ENCODE measurements around the gene EXTL2. TPM values are rescaled to one million over a fixed set of nuclear protein-coding genes. Genes with fewer than 3 reads are reported as not detected.
"Not testable (repeated sequence)": the region's sequence is repeated elsewhere in the genome, so short reads cannot be mapped to it uniquely, and the experiment has no call there.

Gene EXTL2
- total RNA-seq, 1 donor from 2014 or later, result 73.3 TPM

DNA sequence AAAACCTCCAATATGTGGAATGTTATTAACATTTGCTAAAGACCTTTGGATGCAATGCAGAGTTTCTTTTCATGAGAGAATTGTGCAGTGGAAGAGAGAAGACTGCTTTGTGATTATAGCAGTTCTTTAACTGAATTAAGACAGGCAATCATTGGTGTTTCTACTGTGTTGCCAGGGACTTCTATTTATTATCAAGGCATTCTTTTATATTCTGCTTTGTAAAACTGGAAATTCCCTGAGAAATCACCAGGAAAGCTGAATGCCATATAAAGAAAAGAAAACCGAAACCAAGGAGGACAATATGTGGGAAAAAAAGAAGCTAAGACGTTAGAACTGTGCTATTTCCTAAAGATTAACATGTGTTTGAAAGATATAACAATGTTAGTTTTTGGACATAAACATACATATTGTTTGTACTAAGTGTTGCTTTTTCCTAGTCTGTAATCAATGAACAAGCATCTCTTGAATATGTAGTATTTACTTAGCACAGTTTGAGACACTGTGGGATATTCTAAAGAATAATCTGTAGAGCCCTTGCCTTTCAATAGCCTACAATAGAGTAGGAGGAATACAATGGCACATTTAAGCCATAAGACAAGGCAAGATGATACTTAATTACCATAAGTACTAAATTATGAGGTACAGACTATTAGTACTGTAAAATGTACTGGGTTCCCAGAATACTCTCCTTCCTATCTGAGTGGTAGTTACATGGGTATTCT lies 47.1 kb downstream of the EXTL2 start:
- Histone ChIP-seq H3F3A (ENCODE audit: low read depth) (no peaks in the 10 kb centered on the region), H3K27me3 (no peaks in the 10 kb centered on the region), H2AFZ (replicated peaks) (peak overlapping the region; percentile 85), H3K9me3 (ENCODE audit: low read depth) (no peaks in the 10 kb centered on the region), H3K4me1 (peaks cover 13% of the 10 kb centered on the region), H3K36me3 (no peaks in the 10 kb centered on the region), H4K20me1 (ENCODE audit: low read depth) (no peaks in the 10 kb centered on the region), H3K9ac (no peak overlapping the region), H3K4me3 (no peak overlapping the region), H3K27ac (peak overlapping the region; percentile 49), H3K79me2 (ENCODE audit: low read depth) (no peaks in the 10 kb centered on the region), H3K4me2 (peak overlapping the region; percentile 48)
- no peaks in the 10 kb centered on the region for H3K27me3 Mint-ChIP-seq (ENCODE audit: insufficient read depth, low read depth)
- TF ChIP-seq EZH2phosphoT487 (IDR thresholded peaks at IDR 0.05), result no peak
- TF ChIP-seq EZH2 (IDR thresholded peaks at IDR 0.05), result no peak
- TF ChIP-seq, protein P1, sequence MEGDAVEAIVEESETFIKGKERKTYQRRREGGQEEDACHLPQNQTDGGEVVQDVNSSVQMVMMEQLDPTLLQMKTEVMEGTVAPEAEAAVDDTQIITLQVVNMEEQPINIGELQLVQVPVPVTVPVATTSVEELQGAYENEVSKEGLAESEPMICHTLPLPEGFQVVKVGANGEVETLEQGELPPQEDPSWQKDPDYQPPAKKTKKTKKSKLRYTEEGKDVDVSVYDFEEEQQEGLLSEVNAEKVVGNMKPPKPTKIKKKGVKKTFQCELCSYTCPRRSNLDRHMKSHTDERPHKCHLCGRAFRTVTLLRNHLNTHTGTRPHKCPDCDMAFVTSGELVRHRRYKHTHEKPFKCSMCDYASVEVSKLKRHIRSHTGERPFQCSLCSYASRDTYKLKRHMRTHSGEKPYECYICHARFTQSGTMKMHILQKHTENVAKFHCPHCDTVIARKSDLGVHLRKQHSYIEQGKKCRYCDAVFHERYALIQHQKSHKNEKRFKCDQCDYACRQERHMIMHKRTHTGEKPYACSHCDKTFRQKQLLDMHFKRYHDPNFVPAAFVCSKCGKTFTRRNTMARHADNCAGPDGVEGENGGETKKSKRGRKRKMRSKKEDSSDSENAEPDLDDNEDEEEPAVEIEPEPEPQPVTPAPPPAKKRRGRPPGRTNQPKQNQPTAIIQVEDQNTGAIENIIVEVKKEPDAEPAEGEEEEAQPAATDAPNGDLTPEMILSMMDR (IDR thresholded peaks at IDR 0.05), result no peak
- no peaks in the 10 kb centered on the region for H3K36me3 Mint-ChIP-seq
- H3K4me3 Mint-ChIP-seq, result no peak overlapping the region
- H3K27ac Mint-ChIP-seq, result no peak overlapping the region
- DNase-seq (ENCODE audit: low spot score), result no peak
- H3K9me3 Mint-ChIP-seq, result peaks cover 3% of the 10 kb centered on the region
- peaks cover 6% of the 10 kb centered on the region for H3K4me1 Mint-ChIP-seq

DNA sequence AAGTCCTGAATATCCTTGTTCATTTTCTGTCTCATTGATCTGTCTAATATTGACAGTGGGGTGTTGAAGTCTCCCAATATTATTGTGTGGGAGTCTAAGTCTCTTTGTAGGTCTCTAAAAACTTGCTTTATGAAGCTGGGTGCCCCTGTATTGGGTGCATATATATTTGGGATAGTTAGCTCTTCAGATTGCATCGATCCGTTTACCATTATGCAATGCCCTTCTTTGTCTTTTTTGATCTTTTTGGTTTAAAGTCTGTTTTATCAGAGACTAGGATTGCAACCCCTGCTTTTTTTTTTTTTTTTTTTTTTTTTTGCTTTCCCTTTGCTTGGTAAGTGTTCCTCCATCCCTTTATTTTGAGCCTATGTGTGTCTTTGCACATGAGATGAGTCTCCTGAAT lies 51.5 kb downstream of the EXTL2 start:
- not testable (repeated sequence) for H3K4me1 Mint-ChIP-seq; DNase-seq (ENCODE audit: low spot score); H3K4me3 Mint-ChIP-seq; H3K4me3 ChIP-seq; H3K27me3 Mint-ChIP-seq (ENCODE audit: insufficient read depth, low read depth); H3F3A ChIP-seq (ENCODE audit: low read depth); H3K9ac ChIP-seq; H3K36me3 Mint-ChIP-seq; H3K36me3 ChIP-seq; H2AFZ ChIP-seq (replicated peaks); H4K20me1 ChIP-seq (ENCODE audit: low read depth); H3K9me3 ChIP-seq (ENCODE audit: low read depth); H3K4me2 ChIP-seq; H3K79me2 ChIP-seq (ENCODE audit: low read depth); H3K27me3 ChIP-seq; H3K27ac ChIP-seq; H3K27ac Mint-ChIP-seq
- H3K9me3 Mint-ChIP-seq, result peaks cover 21% of the 10 kb centered on the region
- peaks cover 13% of the 10 kb centered on the region for H3K4me1 ChIP-seq

DNA sequence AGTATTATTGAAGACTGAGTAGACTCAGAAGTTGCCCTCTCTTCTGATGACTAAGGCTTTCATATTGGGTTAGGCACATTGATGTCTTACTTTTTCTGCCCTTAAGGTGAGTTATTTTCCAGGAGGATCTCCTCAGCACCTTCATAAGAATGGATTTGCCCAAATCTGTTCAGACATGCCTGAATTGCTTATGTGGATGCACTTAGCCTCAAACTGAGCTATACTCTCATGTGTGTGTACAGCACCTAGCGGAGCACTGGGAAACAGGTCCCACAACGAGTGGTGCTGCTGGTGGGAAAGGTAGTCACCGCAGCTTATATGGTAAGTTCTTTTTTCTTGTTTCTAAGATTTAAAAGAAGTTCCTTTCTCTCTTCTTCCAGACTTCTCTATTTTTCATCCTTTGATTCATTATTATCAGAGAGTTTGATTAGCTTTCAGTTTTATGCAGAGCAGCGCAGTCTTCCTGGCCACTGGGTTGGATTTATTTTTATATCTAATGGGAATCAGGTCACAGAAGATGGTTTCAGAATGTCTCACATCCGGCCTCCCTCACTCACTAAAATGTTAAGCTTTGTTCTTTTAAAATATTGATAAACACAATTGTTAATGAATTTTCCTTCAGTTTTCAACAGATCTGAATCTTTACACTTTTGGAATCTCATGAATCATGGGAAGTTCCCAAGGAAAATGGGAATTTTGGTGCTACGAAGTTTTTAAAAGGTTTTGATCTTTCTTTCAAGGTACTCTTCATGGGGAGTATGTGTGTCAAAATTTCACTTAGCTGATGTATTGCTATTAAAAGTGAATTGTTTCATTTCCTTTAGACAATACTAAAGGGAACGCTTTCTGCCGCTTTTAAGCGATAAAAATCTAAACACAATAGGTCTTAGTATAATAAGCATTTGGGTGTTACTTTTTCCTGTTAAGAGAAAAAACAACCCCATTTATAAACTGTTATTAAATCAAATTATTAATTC lies 58.5 kb downstream of the EXTL2 start:
- TF ChIP-seq EZH2phosphoT487 (IDR thresholded peaks at IDR 0.05) (no peak), EZH2 (IDR thresholded peaks at IDR 0.05) (no peak)
- TF ChIP-seq, protein P1 (IDR thresholded peaks at IDR 0.05), result no peak
- Histone ChIP-seq H3K9ac (no peak overlapping the region), H4K20me1 (ENCODE audit: low read depth) (no peaks in the 10 kb centered on the region), H3K36me3 (no peaks in the 10 kb centered on the region), H3K4me3 (no peak overlapping the region), H3K79me2 (ENCODE audit: low read depth) (no peaks in the 10 kb centered on the region), H3K27ac (no peak overlapping the region), H3K4me1 (peaks cover 23% of the 10 kb centered on the region), H3K9me3 (ENCODE audit: low read depth) (no peaks in the 10 kb centered on the region), H2AFZ (replicated peaks) (peak overlapping the region; percentile 84), H3F3A (ENCODE audit: low read depth) (peaks cover 8% of the 10 kb centered on the region), H3K27me3 (no peaks in the 10 kb centered on the region), H3K4me2 (no peak overlapping the region)
- Mint-ChIP-seq H3K4me3 (no peak overlapping the region), H3K27ac (no peak overlapping the region), H3K4me1 (peaks cover 18% of the 10 kb centered on the region), H3K27me3 (ENCODE audit: insufficient read depth, low read depth) (peaks cover 4% of the 10 kb centered on the region), H3K9me3 (peaks cover 11% of the 10 kb centered on the region), H3K36me3 (no peaks in the 10 kb centered on the region)
- DNase-seq (ENCODE audit: low spot score), result no peak

All from neural progenitor cell (in vitro differentiated cells).